ENCODE measurements around the gene APH1B. TPM values are rescaled to one million over a fixed set of nuclear protein-coding genes. Genes with fewer than 3 reads are reported as not detected.

APH1B gene
- total RNA-seq, 1 experiment from 2014 or later: 14.0 TPM

DNA sequence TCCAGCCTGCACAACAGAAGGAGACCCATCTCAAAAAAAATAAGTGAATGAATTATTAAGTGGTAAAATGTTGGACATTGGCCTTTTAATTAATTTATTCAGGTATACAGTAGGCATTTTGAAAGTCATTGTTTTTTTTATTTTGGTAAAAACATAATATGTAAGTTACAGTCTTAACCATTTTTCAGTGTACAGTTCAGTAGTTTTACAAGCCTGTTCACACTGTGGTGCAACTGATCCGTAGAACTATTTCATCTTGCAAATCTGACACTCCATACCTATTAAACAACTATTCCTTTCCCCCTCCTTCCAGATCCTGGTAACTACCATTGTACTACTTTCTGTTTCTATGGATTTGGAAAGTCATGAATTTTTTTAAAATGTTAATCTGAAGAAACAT is 36.1 kb upstream of the APH1B start:
- Histone ChIP-seq H3K27ac (ENCODE audit: low read length) (no peak overlapping the region), H3K27me3 (ENCODE audit: control insufficient read depth, insufficient read depth, low read length) (no peaks in the 10 kb centered on the region), H3K4me3 (ENCODE audit: low read depth in 2 of 2, low read length in 2 of 2) (no peak overlapping the region), H3K9me3 (ENCODE audit: control insufficient read depth, insufficient read depth, low read depth, low read length) (no peaks in the 10 kb centered on the region), H3K36me3 (ENCODE audit: control insufficient read depth, insufficient read depth, low read length) (no peaks in the 10 kb centered on the region), H3K4me1 (ENCODE audit: control insufficient read depth, insufficient read depth, low read length) (no peaks in the 10 kb centered on the region)
- in situ Hi-C loops (cut with HindIII; ENCODE audit: low pct_unique_long_range_greater_than_20kb, low sequenced_read_pairs): no loop called here
- TF ChIP-seq POLR2AphosphoS5 (IDR thresholded peaks at IDR 0.05; ENCODE audit: low read depth, low read length): no peak
- TF ChIP-seq, protein P1, sequence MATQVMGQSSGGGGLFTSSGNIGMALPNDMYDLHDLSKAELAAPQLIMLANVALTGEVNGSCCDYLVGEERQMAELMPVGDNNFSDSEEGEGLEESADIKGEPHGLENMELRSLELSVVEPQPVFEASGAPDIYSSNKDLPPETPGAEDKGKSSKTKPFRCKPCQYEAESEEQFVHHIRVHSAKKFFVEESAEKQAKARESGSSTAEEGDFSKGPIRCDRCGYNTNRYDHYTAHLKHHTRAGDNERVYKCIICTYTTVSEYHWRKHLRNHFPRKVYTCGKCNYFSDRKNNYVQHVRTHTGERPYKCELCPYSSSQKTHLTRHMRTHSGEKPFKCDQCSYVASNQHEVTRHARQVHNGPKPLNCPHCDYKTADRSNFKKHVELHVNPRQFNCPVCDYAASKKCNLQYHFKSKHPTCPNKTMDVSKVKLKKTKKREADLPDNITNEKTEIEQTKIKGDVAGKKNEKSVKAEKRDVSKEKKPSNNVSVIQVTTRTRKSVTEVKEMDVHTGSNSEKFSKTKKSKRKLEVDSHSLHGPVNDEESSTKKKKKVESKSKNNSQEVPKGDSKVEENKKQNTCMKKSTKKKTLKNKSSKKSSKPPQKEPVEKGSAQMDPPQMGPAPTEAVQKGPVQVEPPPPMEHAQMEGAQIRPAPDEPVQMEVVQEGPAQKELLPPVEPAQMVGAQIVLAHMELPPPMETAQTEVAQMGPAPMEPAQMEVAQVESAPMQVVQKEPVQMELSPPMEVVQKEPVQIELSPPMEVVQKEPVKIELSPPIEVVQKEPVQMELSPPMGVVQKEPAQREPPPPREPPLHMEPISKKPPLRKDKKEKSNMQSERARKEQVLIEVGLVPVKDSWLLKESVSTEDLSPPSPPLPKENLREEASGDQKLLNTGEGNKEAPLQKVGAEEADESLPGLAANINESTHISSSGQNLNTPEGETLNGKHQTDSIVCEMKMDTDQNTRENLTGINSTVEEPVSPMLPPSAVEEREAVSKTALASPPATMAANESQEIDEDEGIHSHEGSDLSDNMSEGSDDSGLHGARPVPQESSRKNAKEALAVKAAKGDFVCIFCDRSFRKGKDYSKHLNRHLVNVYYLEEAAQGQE (IDR thresholded peaks at IDR 0.05; ENCODE audit: insufficient read depth in 1 of 2, low read depth in 2 of 2, low read length in 1 of 2): no peak
- no peak for TF ChIP-seq CTCF (IDR thresholded peaks at IDR 0.05)
- TF ChIP-seq SIN3A (IDR thresholded peaks at IDR 0.05; ENCODE audit: borderline replicate concordance, insufficient read depth, low read depth, low read length): no peak
- CTCF ChIA-PET: interaction anchor here (0.7 kb wide), 1 partner anchor 499 kb away, joined by 3 read pairs; no protein-coding TSS in a partner anchor
- DNase-seq (ENCODE audit: low read depth, low spot score) (no peak), ATAC-seq (no peak)
- intact Hi-C loops (cut with micrococcal nuclease; ENCODE audit: unreplicated experiment): no loop called here
- BruUV-seq (replicated peaks): no TSS peak
- POLR2A ChIA-PET: no interaction called here

DNA sequence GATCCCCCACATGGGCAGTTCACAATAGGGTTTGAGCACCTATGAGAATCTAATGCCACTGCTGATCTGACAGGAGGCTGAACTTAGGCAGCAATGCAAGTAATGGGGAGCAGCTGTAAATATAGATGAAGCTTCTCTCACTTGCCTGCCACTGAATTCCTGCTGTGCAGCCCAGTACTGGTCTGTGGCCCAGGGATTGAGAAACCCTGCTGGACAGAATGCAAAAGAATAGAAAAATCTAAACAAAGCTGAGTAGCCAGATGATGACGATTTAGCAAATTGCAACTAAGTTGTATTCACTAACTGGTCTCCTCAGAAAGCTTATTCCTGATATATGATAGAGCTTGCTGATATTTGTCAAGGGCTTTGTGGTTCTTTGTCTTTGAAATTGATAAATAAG is 34.3 kb upstream of the APH1B start:
- in situ Hi-C loops (cut with HindIII; ENCODE audit: low pct_unique_long_range_greater_than_20kb, low sequenced_read_pairs) (no loop called here), intact Hi-C loops (cut with micrococcal nuclease; ENCODE audit: unreplicated experiment) (no loop called here)
- TF ChIP-seq CTCF (IDR thresholded peaks at IDR 0.05): no peak
- no peak for TF ChIP-seq SIN3A (IDR thresholded peaks at IDR 0.05; ENCODE audit: borderline replicate concordance, insufficient read depth, low read depth, low read length)
- TF ChIP-seq, protein P1 (IDR thresholded peaks at IDR 0.05; ENCODE audit: insufficient read depth in 1 of 2, low read depth in 2 of 2, low read length in 1 of 2): no peak
- no peak for TF ChIP-seq TCF7L2 (IDR thresholded peaks at IDR 0.05; ENCODE audit: low read depth, low read length)
- TF ChIP-seq POLR2AphosphoS5 (IDR thresholded peaks at IDR 0.05; ENCODE audit: low read depth, low read length): no peak
- ChIA-PET POLR2A (no interaction called here), CTCF (no interaction called here)
- H3K4me3 ChIP-seq (ENCODE audit: low read depth in 2 of 2, low read length in 2 of 2): no peak overlapping the region
- H3K27ac ChIP-seq (ENCODE audit: low read length): no peak overlapping the region
- ATAC-seq (no peak), DNase-seq (ENCODE audit: low read depth, low spot score) (no peak)
- H3K9me3 ChIP-seq (ENCODE audit: control insufficient read depth, insufficient read depth, low read depth, low read length): no peaks in the 10 kb centered on the region
- no peaks in the 10 kb centered on the region for H3K36me3 ChIP-seq (ENCODE audit: control insufficient read depth, insufficient read depth, low read length)
- no peaks in the 10 kb centered on the region for H3K4me1 ChIP-seq (ENCODE audit: control insufficient read depth, insufficient read depth, low read length)
- H3K27me3 ChIP-seq (ENCODE audit: control insufficient read depth, insufficient read depth, low read length): no peaks in the 10 kb centered on the region
- BruUV-seq (replicated peaks): no TSS peak

Data from Panc1 (cell line).